ENCODE measurements around the gene CLMP. TPM values are rescaled to one million over a fixed set of nuclear protein-coding genes. Genes with fewer than 3 reads are reported as not detected.
"Not testable (repeated sequence)": the region's sequence is repeated elsewhere in the genome, so short reads cannot be mapped to it uniquely, and the experiment has no call there.

Gene CLMP
- total and polyA plus RNA-seq, 9 donors, result 11.9 to 70.5 (median 25.3) TPM

- H3K27me3 ChIP-seq, result no peaks in the 10 kb centered on the region
- DNase-seq, result no peak
- 69 to 86% (median 77%) methylated on average over 3 of the region's 3 CpGs for WGBS, 3 donors
- H3K36me3 ChIP-seq, result no peaks in the 10 kb centered on the region
- H3K4me3 ChIP-seq, result no peak overlapping the region
- H3K27ac ChIP-seq, result no peak overlapping the region
- H3K9me3 ChIP-seq, result no peaks in the 10 kb centered on the region
- no peak for TF ChIP-seq POLR2A (IDR thresholded peaks at IDR 0.05)
- no peak for TF ChIP-seq CTCF (IDR thresholded peaks at IDR 0.05)
- TF ChIP-seq EP300 (IDR thresholded peaks at IDR 0.05), result no peak
- intact Hi-C loops (cut with DNase I), result no loop called here
- peaks cover 4% of the 10 kb centered on the region for H3K4me1 ChIP-seq (ENCODE audit: insufficient read depth)
Measured at GRCh38 chr11:123093739-123094138, 101.3 kb downstream of the CLMP start.

GRCh38 chr11:123091506-123091905 lies 103.5 kb downstream of the CLMP start:
- 52 to 75% (median 69%) methylated on average over 6 of the region's 6 CpGs for WGBS, 3 donors
- DNase-seq, result no peak
- Histone ChIP-seq H3K27ac (no peak overlapping the region), H3K36me3 (no peaks in the 10 kb centered on the region), H3K4me1 (ENCODE audit: insufficient read depth) (peaks cover 3% of the 10 kb centered on the region), H3K27me3 (no peaks in the 10 kb centered on the region), H3K4me3 (no peak overlapping the region), H3K9me3 (no peaks in the 10 kb centered on the region)
- no peak for TF ChIP-seq CTCF (IDR thresholded peaks at IDR 0.05)
- no peak for TF ChIP-seq EP300 (IDR thresholded peaks at IDR 0.05)
- no peak for TF ChIP-seq POLR2A (IDR thresholded peaks at IDR 0.05)
- intact Hi-C loops (cut with DNase I), result no loop called here

GRCh38 chr11:123090168-123090567 lies 104.9 kb downstream of the CLMP start:
- 92 to 94% (median 94%) methylated on average over 8 of the region's 8 CpGs for WGBS, 3 donors

GRCh38 chr11:123088896-123089295 lies 106.2 kb downstream of the CLMP start:
- H3K27ac ChIP-seq; DNase-seq; H3K4me1 ChIP-seq (ENCODE audit: insufficient read depth); H3K9me3 ChIP-seq; H3K4me3 ChIP-seq; H3K27me3 ChIP-seq; H3K36me3 ChIP-seq; intact Hi-C loops (cut with DNase I): not testable (repeated sequence)
- 92 to 94% (median 93%) methylated on average over 10 of the region's 10 CpGs for WGBS, 3 donors

More at GRCh38 chr11:123090168-123090567, 104.9 kb downstream of the CLMP start:
- intact Hi-C loops (cut with DNase I); H3K36me3 ChIP-seq; H3K27ac ChIP-seq; H3K4me1 ChIP-seq (ENCODE audit: insufficient read depth); DNase-seq; H3K9me3 ChIP-seq; H3K4me3 ChIP-seq; H3K27me3 ChIP-seq: not testable (repeated sequence)

GRCh38 chr11:123087657-123088056 lies 107.4 kb downstream of the CLMP start:
- H3K4me1 ChIP-seq (ENCODE audit: insufficient read depth); H3K27ac ChIP-seq; H3K27me3 ChIP-seq; H3K9me3 ChIP-seq; intact Hi-C loops (cut with DNase I); DNase-seq; H3K4me3 ChIP-seq; H3K36me3 ChIP-seq: not testable (repeated sequence)
- WGBS, 3 donors, result 80 to 82% (median 82%) methylated on average over 5 of the region's 5 CpGs

GRCh38 chr11:123086305-123086704 lies 108.7 kb downstream of the CLMP start:
- TF ChIP-seq POLR2A (IDR thresholded peaks at IDR 0.05) (no peak), CTCF (IDR thresholded peaks at IDR 0.05) (no peak), EP300 (IDR thresholded peaks at IDR 0.05) (no peak)
- H3K4me3 ChIP-seq, result no peak overlapping the region
- peaks cover 5% of the 10 kb centered on the region for H3K4me1 ChIP-seq (ENCODE audit: insufficient read depth)
- no peaks in the 10 kb centered on the region for H3K27me3 ChIP-seq
- WGBS, 3 donors, result 92 to 95% (median 94%) methylated on average over 1 of the region's 1 CpG
- DNase-seq, result no peak
- H3K27ac ChIP-seq, result no peak overlapping the region
- intact Hi-C loops (cut with DNase I), result no loop called here
- no peaks in the 10 kb centered on the region for H3K36me3 ChIP-seq
- no peaks in the 10 kb centered on the region for H3K9me3 ChIP-seq

Data from ovary (tissue), 9 donors.